Gastrocnemius medialis (tissue), 4 donors: ENCODE data around the gene OSTN. TPM values are rescaled to one million over a fixed set of nuclear protein-coding genes. Genes with fewer than 3 reads are reported as not detected.

Experiments
- ATAC-seq, 2 donors: fragments of 150-250 bp; one replicate each; pipeline ENCODE4 v1.9.1; 2016
- DNase-seq, 2 donors: peaks; one replicate each; pipeline ENCODE4 v3.0.0-alpha.2; 2019
- H3K27ac ChIP-seq, 4 donors: fragments of 200-600 bp; sonication (generic); 1 replicate in 1 of 4; 2 replicates in 3 of 4; pipeline ENCODE4 v1.5.1; 2016 to 2018; ENCODE audit warnings: mild to moderate bottlenecking in 2 of 4, moderate library complexity in 1 of 4
- H3K27me3 ChIP-seq, 3 donors: fragments of 200-600 bp; sonication (generic) in 2 of 3; 1 replicate in 1 of 3; 2 replicates in 2 of 3; pipeline versions ENCODE4 v1.5.1 to v1.6.0; 2016 to 2019; ENCODE audit warnings: mild to moderate bottlenecking in 1 of 3, moderate library complexity in 1 of 3
- H3K36me3 ChIP-seq, 2 donors: fragments of 200-600 bp; sonication (generic) in 1 of 2; one replicate each; pipeline ENCODE4 v1.5.1; 2017 to 2018
- H3K4me1 ChIP-seq, 2 donors: fragments of 200-600 bp; sonication (generic) in 1 of 2; one replicate each; pipeline ENCODE4 v1.5.1; 2016 to 2017; ENCODE audit warnings: mild to moderate bottlenecking in 2 of 2
- H3K4me3 ChIP-seq, 4 donors: fragments of 200-600 bp; sonication (generic) in 3 of 4; 1 replicate in 1 of 4; 2 replicates in 3 of 4; pipeline ENCODE4 v1.5.1; 2016 to 2019; ENCODE audit warnings: mild to moderate bottlenecking in 2 of 4
- H3K9me3 ChIP-seq, 3 donors: fragments of 200-600 bp; sonication (generic) in 2 of 3; 1 replicate in 1 of 3; 2 replicates in 2 of 3; pipeline ENCODE4 v1.5.1; 2016 to 2019
- POLR2A ChIP-seq, 2 donors: fragments of 450-650 bp; IDR thresholded peaks; one replicate each; pipeline ENCODE4 v1.6.1; 2017; ENCODE audit warnings: antibody characterized with exemption in 2 of 2, mild to moderate bottlenecking in 2 of 2, moderate library complexity in 2 of 2
- in situ Hi-C, 4 donors: fragments of 200-750 bp; cut with MboI; loops; one replicate each; pipeline versions ENCODE4 v1.15.0 to v1.8.0; 2017; ENCODE audit warnings: low sequenced_read_pairs in 4 of 4
- intact Hi-C: fragments of 100-400 bp; cut with DNase I; formaldehyde crosslinking; loops from one replicate; pipeline ENCODE4 v1.15.1; 2023; ENCODE audit warnings: low total_unique reads
- total RNA-seq, 4 donors: library from RNA; depleted of rRNA; stranded (reverse); fragments of >200 nt; gene quantifications; one replicate each; pipeline versions ENCODE4 v1.1.0 to v1.2.3, GENCODE V29; 2016
- TF ChIP-seq, protein P1 (sequence below), 5 experiments: fragments of 450-650 bp in 3 of 5; fragments of 200-600 bp in 2 of 5; sonication (generic) in 2 of 5; IDR thresholded peaks in 4 of 5; conservative IDR thresholded peaks in 1 of 5; 1 replicate in 4 of 5; 2 replicates in 1 of 5; pipeline ENCODE4 v1.5.1; 2016 to 2019; ENCODE audit warnings: antibody characterized with exemption in 5 of 5, mild to moderate bottlenecking in 3 of 5, moderate library complexity in 3 of 5

Gene OSTN
- total RNA-seq, 4 donors from 2014 or later = 0.07 TPM; not detected in 3

DNA sequence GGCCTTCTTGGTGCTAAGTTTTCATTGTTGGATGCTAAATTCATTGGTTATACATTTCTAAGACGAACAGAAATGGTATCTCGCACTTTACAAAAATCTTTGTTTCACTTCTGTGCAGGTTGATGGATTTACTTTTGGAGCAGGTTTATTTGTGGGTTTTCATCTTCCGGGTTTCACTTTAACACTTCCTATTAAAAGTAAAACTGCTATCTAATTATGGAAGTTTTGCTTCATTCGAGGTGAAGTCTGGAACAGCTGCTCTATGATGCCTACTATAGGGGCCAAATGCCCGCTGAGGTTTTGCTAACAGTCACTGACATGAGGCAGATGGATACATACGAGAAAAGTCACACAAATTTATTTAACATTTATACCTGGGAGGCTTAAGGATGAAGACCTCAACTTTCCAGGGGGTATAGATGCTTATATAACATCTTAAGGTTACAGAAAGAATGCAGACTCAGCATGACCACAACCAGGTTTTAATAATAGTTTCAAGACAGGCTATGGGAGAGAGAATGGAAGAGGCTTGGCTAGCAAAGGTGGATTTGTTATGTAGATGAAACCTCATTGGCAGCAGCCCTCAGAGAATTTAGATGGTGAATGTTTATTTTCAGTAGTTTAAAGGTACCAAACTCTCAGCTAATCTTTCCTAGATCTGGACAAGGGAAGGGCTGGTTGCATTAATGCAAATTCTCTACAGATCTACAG, 54.2 kb downstream of the OSTN start:
- no peak for TF ChIP-seq POLR2A (IDR thresholded peaks at IDR 0.05)
- TF ChIP-seq, protein P1, sequence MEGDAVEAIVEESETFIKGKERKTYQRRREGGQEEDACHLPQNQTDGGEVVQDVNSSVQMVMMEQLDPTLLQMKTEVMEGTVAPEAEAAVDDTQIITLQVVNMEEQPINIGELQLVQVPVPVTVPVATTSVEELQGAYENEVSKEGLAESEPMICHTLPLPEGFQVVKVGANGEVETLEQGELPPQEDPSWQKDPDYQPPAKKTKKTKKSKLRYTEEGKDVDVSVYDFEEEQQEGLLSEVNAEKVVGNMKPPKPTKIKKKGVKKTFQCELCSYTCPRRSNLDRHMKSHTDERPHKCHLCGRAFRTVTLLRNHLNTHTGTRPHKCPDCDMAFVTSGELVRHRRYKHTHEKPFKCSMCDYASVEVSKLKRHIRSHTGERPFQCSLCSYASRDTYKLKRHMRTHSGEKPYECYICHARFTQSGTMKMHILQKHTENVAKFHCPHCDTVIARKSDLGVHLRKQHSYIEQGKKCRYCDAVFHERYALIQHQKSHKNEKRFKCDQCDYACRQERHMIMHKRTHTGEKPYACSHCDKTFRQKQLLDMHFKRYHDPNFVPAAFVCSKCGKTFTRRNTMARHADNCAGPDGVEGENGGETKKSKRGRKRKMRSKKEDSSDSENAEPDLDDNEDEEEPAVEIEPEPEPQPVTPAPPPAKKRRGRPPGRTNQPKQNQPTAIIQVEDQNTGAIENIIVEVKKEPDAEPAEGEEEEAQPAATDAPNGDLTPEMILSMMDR (IDR thresholded peaks at IDR 0.05 in 4 of 5, conservative IDR thresholded peaks at IDR 0.05 in 1 of 5) = no peak
- ATAC-seq = no peak
- Histone ChIP-seq H3K9me3 (no peaks in the 10 kb centered on the region), H3K4me1 (no peaks in the 10 kb centered on the region), H3K4me3 (no peak overlapping the region), H3K27ac (no peak overlapping the region), H3K36me3 (no peaks in the 10 kb centered on the region), H3K27me3 (no peaks in the 10 kb centered on the region)
- in situ Hi-C loops (no loop called here), intact Hi-C loops (no loop called here)
- no peak for DNase-seq

DNA sequence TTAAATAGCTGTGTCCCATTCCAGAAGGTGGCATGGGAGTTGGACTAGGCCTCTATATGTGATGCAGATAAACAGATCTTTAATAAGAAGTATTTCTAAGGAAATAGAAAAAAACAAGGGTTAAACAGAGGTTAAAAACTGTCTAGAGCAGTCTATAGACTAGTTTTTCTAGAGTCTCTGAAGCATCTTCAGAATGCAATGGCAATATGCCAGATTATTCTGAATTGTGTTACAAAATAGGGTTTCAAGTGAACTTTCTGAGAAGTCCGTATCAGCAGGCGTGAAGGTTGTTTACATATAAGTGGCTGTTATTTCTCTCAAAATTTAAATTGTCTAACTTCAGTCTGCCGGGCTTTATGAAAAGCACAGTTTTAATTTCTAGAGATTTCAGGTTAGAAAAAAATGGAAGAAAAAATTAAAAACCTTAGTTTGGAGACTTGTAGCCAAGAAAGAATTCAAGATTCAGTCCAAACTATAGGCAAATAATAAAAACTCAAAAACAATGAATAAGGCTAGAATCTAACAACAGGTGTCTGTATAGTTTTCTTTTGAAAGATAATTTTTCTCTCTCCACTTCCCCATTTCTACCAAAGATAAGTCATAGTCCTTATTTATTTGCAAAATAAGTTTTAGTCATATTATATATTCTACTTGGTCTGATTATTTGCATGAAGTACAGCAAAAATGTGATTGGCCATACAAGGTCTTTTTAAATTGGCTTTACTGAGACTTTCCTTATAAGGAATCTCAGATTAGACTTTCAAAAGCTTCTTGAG, 55.2 kb downstream of the OSTN start:
- no peak for ATAC-seq
- Histone ChIP-seq H3K27ac (no peak overlapping the region), H3K4me3 (no peak overlapping the region), H3K27me3 (no peaks in the 10 kb centered on the region), H3K9me3 (no peaks in the 10 kb centered on the region), H3K36me3 (no peaks in the 10 kb centered on the region), H3K4me1 (no peaks in the 10 kb centered on the region)
- intact Hi-C loops (no loop called here), in situ Hi-C loops (no loop called here)
- TF ChIP-seq POLR2A (IDR thresholded peaks at IDR 0.05) = no peak
- TF ChIP-seq, protein P1 (IDR thresholded peaks at IDR 0.05 in 4 of 5, conservative IDR thresholded peaks at IDR 0.05 in 1 of 5) = no peak
- DNase-seq = no peak

DNA sequence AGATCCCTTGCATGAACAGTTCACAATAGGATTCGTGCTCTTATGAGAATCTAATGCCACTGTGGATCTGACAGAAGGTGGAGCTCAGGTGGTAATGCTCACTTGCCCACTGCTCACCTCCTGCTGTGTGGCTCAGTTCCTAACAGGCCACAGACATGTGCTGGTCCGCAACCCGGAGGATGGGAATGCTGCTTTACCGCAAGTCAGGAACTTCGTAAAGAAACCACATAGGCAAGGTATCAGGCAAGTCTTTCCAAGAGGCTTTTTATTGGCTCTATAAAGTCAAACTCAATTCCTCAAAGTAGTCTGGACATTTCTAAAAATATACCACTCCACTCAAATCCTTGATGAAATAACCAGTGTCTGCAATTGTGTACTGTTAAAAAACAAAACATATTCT, 56.1 kb downstream of the OSTN start:
- TF ChIP-seq POLR2A (IDR thresholded peaks at IDR 0.05) = no peak
- TF ChIP-seq, protein P1 (IDR thresholded peaks at IDR 0.05 in 4 of 5, conservative IDR thresholded peaks at IDR 0.05 in 1 of 5) = no peak
- Histone ChIP-seq H3K36me3 (no peaks in the 10 kb centered on the region), H3K27ac (no peak overlapping the region), H3K4me3 (no peak overlapping the region), H3K27me3 (no peaks in the 10 kb centered on the region), H3K4me1 (no peaks in the 10 kb centered on the region), H3K9me3 (no peaks in the 10 kb centered on the region)
- DNase-seq = no peak
- intact Hi-C loops = no loop called here
- ATAC-seq = no peak
- in situ Hi-C loops = no loop called here

DNA sequence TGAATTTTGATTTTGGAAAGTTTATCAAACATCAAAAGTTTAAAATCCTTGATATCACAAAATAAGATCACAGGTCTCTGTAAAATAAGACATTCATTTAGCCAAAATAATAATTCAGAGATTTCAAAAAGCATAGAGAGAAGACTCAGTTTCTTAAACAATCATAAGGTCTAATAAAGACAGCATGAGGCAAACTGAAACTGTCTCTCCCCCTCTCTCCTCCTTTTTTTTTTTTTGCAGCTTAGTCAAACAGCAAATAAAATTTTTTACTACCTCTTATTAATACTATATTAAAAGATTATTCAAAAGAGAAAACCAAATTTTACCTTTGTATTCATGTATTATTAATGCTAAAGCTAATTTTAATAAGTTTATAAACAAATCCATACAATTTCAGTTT, 57.4 kb downstream of the OSTN start:
- in situ Hi-C loops (no loop called here), intact Hi-C loops (no loop called here)

More for the DNA sequence above, 57.4 kb downstream of the OSTN start:
- H3K36me3 ChIP-seq = no peaks in the 10 kb centered on the region
- no peak overlapping the region for H3K27ac ChIP-seq
- H3K4me1 ChIP-seq = no peaks in the 10 kb centered on the region
- H3K9me3 ChIP-seq = no peaks in the 10 kb centered on the region
- H3K4me3 ChIP-seq = no peak overlapping the region
- ATAC-seq (no peak), DNase-seq (no peak)
- H3K27me3 ChIP-seq = no peaks in the 10 kb centered on the region
- TF ChIP-seq POLR2A (IDR thresholded peaks at IDR 0.05) = no peak
- TF ChIP-seq, protein P1 (IDR thresholded peaks at IDR 0.05 in 4 of 5, conservative IDR thresholded peaks at IDR 0.05 in 1 of 5) = no peak
